ENCODE measurements around the gene PAOX.

Gene PAOX

DNA sequence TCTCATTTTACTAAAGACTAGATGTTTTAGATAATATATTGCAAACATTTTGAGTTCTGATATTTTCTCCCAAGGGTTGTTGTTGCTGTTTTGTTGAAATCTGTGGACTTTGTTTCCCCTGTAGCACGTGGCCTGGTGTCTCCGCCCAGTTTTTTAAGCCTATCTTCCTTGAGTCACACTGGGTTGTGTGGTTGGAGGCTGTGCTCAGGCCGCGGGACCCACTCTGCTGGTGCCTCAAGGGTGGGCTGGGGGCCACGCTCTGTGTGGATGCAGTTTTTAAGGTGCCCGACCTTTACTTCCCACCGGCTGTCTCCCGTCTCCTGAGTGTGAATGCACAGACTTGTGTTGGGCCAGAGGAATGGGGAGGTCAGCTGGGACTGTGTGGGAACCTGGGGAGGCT, 36.1 kb upstream of the PAOX start:
- no peak overlapping the region for H3K4me3 ChIP-seq (replicated peaks in 1 of 2; ENCODE audit: low read depth in 2 of 2, low read length in 2 of 2)
- DNase-seq (ENCODE audit: low read depth in 2 of 2): no peak
- TF ChIP-seq, protein P1, sequence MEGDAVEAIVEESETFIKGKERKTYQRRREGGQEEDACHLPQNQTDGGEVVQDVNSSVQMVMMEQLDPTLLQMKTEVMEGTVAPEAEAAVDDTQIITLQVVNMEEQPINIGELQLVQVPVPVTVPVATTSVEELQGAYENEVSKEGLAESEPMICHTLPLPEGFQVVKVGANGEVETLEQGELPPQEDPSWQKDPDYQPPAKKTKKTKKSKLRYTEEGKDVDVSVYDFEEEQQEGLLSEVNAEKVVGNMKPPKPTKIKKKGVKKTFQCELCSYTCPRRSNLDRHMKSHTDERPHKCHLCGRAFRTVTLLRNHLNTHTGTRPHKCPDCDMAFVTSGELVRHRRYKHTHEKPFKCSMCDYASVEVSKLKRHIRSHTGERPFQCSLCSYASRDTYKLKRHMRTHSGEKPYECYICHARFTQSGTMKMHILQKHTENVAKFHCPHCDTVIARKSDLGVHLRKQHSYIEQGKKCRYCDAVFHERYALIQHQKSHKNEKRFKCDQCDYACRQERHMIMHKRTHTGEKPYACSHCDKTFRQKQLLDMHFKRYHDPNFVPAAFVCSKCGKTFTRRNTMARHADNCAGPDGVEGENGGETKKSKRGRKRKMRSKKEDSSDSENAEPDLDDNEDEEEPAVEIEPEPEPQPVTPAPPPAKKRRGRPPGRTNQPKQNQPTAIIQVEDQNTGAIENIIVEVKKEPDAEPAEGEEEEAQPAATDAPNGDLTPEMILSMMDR (IDR thresholded peaks at IDR 0.05; ENCODE audit: low read depth, low read length): no peak

- TF ChIP-seq, protein P1 (IDR thresholded peaks at IDR 0.05; ENCODE audit: low read depth, low read length): no peak
- DNase-seq (ENCODE audit: low read depth in 2 of 2): no peak
- H3K4me3 ChIP-seq (replicated peaks in 1 of 2; ENCODE audit: low read depth in 2 of 2, low read length in 2 of 2): no peak overlapping the region
These were observed 35.5 kb upstream of the PAOX start for GRCh38 chr10:133343558-133343957.

- TF ChIP-seq, protein P1 (IDR thresholded peaks at IDR 0.05; ENCODE audit: low read depth, low read length): no peak
- no peak for DNase-seq (ENCODE audit: low read depth in 2 of 2)
These were observed 34.8 kb upstream of the PAOX start for GRCh38 chr10:133344236-133344635.

GRCh38 chr10:133346413-133346812, 32.6 kb upstream of the PAOX start:
- no peak for DNase-seq (ENCODE audit: low read depth in 2 of 2)
- TF ChIP-seq, protein P1 (IDR thresholded peaks at IDR 0.05; ENCODE audit: low read depth, low read length): no peak
- H3K4me3 ChIP-seq (replicated peaks in 1 of 2; ENCODE audit: low read depth in 2 of 2, low read length in 2 of 2): no peak overlapping the region

More at GRCh38 chr10:133344236-133344635, 34.8 kb upstream of the PAOX start:
- H3K4me3 ChIP-seq (replicated peaks in 1 of 2; ENCODE audit: low read depth in 2 of 2, low read length in 2 of 2): no peak overlapping the region

DNA sequence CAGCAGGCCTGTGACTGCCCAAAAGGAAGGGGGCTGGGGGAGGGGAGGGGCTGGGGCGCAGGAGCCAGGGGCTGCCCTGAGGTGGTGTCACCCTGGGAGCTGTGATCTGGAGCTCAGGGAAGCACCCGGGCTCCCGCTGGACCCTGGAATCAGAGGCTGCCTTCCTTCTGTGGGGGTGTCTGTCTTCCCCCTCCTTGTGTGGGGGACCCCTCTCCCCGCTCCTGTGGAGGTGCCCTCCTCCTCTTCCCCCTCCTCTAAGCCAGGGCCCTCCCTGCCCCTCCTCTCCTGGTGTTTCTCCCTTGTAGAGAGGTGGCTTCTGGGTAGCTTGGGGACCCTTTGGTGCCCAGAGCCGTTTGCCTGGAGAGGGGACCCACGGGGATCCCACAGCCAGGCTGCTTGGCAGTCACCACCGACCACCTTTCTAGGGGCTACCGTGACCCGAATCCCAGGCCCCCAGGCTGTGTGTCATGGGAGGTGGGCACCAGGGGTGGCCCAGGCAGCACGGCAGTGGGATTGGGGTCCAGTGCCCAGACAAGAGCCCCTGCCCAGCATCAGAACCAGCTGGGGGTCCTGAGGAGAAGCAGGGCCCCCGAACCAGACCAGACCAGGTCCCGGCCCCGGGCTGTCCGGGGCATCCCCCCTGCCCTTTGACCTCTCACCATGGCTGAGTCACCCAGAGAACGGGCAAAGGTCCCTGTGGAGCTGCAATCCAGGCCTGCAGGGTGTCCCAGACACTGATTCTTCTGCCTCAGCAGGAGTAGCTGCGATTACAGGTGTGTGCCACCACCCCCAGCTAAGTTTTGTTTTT, 31.1 kb upstream of the PAOX start:
- no peak for DNase-seq (ENCODE audit: low read depth in 2 of 2)
- no peak overlapping the region for H3K4me3 ChIP-seq (replicated peaks in 1 of 2; ENCODE audit: low read depth in 2 of 2, low read length in 2 of 2)
- TF ChIP-seq, protein P1 (IDR thresholded peaks at IDR 0.05; ENCODE audit: low read depth, low read length): no peak

GRCh38 chr10:133349160-133349568, 29.9 kb upstream of the PAOX start:
- H3K4me3 ChIP-seq (replicated peaks in 1 of 2; ENCODE audit: low read depth in 2 of 2, low read length in 2 of 2): no peak overlapping the region
- DNase-seq (ENCODE audit: low read depth in 2 of 2): no peak
- TF ChIP-seq, protein P1 (IDR thresholded peaks at IDR 0.05; ENCODE audit: low read depth, low read length): no peak

Measured in cardiac fibroblast (primary cell).